ENCODE results near the gene ARX. TPM values are rescaled to one million over a fixed set of nuclear protein-coding genes. Genes with fewer than 3 reads are reported as not detected.

The ARX gene
- not detected for total RNA-seq (ENCODE audit: insufficient read depth, low replicate concordance)

- DNase-seq (ENCODE audit: low spot score): peak; percentile 52
These were observed at the start of gene ARX for GRCh38 chrX:25015486-25016360. Gene ARX, minus strand, starts transcription at chrX:25015965. Its CDS starts 228 bp downstream, at chrX:25015737.

- DNase-seq (ENCODE audit: low spot score): no peak
These were observed 43.5 kb upstream of the ARX start for GRCh38 chrX:25059273-25059672.

GRCh38 chrX:25052798-25053534 lies 37.2 kb upstream of the ARX start:
- DNase-seq (ENCODE audit: low spot score): no peak

DNA sequence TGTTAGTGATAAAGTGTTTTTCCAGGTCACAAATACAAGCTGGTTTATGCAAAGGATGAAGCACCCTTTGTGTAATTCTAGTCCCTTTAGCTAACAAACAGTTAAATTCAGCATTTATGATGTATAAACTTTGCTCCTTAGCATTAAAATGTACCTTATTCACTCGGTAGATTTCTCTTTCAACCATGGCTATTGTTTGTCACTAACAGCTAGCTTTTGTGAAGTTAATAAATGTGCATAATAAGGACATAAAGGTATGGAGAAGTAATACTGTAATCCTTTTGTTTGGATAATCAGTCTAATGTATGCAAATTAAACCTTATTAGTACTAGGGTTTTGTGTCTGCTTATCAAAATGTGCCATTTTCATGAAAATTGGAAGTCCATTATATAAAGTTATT lies 34.2 kb upstream of the ARX start:
- DNase-seq (ENCODE audit: low spot score): no peak

- peak; percentile 0 for DNase-seq (ENCODE audit: low spot score)
These were observed 33.6 kb upstream of the ARX start for GRCh38 chrX:25049357-25049756.

GRCh38 chrX:25048178-25048577 lies 32.4 kb upstream of the ARX start:
- DNase-seq (ENCODE audit: low spot score): no peak

DNA sequence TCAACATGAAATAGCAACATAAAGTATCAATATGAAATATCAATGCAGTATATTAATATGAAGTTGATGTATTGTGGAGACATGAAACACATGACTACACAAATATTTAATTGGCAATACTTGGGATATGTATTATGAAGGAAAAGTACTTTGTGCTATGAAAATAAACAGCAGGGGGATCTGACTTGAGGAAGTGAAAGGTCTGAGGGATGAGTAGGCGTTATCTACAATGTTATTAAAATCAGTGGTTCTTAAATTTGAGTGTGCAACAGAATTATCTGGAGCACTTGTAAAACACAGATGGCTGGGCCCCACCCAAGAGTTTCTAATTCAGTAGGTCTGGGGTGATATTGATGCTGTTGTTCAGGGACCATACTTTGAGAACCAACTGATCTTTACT lies 27.4 kb upstream of the ARX start:
- DNase-seq (ENCODE audit: low spot score): no peak

DNA sequence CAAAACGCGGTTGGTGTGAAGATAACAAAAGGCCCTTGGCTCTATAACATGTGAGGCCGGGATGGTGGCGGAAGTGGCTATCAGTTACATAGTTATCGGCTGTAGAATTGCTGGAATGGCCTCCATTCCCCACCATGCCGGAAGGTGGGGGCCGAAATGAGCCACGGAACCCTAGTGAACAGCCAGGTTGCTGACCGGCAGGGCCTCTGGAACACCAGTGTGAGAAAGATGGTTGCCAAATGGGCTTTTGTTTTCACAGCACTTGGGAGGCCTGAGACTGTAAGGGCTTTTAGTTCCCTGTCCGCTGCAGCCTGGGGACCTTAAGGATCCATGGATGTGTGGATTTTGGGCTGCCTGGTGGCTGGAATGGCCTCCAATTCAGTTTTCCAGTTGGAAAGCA lies 23.3 kb upstream of the ARX start:
- DNase-seq (ENCODE audit: low spot score): no peak

- no peak for DNase-seq (ENCODE audit: low spot score)
These were observed 19.1 kb upstream of the ARX start for GRCh38 chrX:25034889-25035288.

- no peak for DNase-seq (ENCODE audit: low spot score)
These were observed 13.6 kb upstream of the ARX start for GRCh38 chrX:25029288-25029825.

DNA sequence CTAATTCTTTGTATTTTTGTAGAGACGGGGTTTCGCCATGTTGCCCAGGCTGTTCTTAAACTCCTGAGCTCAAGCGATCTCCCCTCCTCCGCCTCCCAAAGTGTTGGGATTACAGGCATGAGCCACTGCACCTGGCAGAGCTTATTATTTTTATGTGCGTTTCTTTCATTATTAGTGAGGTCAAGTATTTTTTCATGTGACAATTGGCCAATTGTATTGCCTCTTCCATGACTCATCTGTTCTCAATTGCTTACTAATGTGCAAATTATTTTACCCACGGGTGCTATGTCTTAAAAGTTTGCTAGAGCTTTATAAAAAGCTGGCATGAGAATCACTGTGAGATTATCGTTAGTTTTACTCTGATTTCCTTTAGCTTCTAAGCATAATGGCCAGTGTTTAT lies 13.0 kb upstream of the ARX start:
- DNase-seq (ENCODE audit: low spot score): no peak

- no peak for DNase-seq (ENCODE audit: low spot score)
These were observed 10.8 kb upstream of the ARX start for GRCh38 chrX:25026576-25026975.

- no peak for DNase-seq (ENCODE audit: low spot score)
These were observed 9.8 kb upstream of the ARX start for GRCh38 chrX:25025615-25026014.

- DNase-seq (ENCODE audit: low spot score): no peak
These were observed 8.1 kb upstream of the ARX start for GRCh38 chrX:25023908-25024307.

- DNase-seq (ENCODE audit: low spot score): no peak
These were observed 6.9 kb upstream of the ARX start for GRCh38 chrX:25022499-25023325.

DNA sequence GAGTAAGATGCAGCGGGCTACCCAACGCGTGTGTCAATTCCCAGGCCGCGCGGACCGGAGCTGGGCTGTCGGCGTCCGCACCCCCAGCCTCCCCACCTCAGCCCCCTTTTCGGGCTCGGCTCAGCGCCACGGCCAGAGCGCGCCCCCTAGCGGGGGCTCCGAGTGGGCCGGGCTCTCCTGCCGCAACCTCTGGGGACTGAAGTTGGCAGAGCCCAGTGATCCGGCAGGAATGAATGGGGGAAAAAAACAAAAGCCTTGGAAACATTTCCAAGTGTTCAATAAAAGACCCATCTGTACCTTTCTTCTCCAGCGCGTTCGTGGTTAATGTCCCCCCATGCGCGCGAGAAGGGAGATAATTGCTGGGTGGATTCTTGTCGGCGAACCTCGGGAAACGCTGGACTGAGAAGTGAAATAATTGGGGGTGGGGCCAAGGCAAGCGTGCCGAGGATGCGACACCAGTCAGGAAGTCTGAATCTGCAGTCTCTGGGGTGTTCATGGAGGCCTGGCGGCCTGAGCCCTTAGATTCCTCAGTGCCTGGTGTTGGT lies 5.2 kb upstream of the ARX start:
- no peak for DNase-seq (ENCODE audit: low spot score)

DNA sequence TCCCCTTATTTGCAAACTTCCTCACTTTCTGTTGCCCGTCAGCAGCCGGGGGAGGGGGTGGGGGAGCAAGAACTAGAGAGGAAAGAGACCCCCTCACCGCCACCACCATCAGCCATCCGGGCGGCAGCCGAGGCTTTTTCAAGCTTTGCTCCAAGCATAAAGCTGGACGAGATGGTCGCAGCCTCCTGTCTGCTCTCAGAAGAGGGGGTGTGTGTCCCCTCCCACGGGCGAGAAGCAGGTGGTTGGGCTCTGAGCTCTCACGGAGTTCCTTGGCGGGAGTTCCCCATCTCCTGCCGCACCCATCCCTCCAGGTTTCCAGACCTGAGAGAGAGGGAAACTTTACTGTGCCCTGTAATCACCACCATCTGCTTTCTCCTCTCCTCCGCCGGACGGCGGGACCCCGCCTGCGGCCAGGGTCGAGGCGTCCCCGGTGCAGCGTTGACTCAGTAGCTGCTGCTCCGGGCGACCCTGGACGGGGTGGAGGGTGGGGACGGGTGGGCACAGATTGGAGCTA lies 4.7 kb upstream of the ARX start:
- no peak for DNase-seq (ENCODE audit: low spot score)

GRCh38 chrX:25019707-25020390 lies 4.1 kb upstream of the ARX start:
- no peak for DNase-seq (ENCODE audit: low spot score)

GRCh38 chrX:25018682-25019081 lies 2.9 kb upstream of the ARX start:
- no peak for DNase-seq (ENCODE audit: low spot score)

- no peak for DNase-seq (ENCODE audit: low spot score)
These were observed 2.0 kb upstream of the ARX start for GRCh38 chrX:25017667-25018247.

Measured in umbilical cord (tissue), 2 donors.